ENCODE measurements around the gene NHSL1. TPM values are rescaled to one million over a fixed set of nuclear protein-coding genes. Genes with fewer than 3 reads are reported as not detected.

Gene NHSL1, protein sequence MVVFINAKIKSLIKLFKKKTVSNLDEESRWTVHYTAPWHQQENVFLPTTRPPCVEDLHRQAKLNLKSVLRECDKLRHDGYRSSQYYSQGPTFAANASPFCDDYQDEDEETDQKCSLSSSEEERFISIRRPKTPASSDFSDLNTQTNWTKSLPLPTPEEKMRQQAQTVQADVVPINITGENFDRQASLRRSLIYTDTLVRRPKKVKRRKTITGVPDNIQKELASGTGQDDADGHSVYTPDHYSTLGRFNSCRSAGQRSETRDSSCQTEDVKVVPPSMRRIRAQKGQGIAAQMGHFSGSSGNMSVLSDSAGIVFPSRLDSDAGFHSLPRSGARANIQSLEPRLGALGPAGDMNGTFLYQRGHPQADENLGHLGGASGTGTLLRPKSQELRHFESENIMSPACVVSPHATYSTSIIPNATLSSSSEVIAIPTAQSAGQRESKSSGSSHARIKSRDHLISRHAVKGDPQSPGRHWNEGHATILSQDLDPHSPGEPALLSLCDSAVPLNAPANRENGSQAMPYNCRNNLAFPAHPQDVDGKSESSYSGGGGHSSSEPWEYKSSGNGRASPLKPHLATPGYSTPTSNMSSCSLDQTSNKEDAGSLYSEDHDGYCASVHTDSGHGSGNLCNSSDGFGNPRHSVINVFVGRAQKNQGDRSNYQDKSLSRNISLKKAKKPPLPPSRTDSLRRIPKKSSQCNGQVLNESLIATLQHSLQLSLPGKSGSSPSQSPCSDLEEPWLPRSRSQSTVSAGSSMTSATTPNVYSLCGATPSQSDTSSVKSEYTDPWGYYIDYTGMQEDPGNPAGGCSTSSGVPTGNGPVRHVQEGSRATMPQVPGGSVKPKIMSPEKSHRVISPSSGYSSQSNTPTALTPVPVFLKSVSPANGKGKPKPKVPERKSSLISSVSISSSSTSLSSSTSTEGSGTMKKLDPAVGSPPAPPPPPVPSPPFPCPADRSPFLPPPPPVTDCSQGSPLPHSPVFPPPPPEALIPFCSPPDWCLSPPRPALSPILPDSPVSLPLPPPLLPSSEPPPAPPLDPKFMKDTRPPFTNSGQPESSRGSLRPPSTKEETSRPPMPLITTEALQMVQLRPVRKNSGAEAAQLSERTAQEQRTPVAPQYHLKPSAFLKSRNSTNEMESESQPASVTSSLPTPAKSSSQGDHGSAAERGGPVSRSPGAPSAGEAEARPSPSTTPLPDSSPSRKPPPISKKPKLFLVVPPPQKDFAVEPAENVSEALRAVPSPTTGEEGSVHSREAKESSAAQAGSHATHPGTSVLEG (N-terminal part only)
- total RNA-seq (2014; rRNA removed; shearing (Covaris generic)) (2.7 TPM in 2 replicates), total RNA-seq (2022) (10.6 and 12.7 TPM in 2 replicates), Bru-seq, nascent RNA (percentile 49 among the genes with signal in this experiment), BruChase-seq, experiment 1, labeled RNA remaining after a 6-hour chase (percentile 43 among the genes with signal in this experiment), BruChase-seq, experiment 2, labeled RNA remaining after a 2-hour chase (percentile 45 among the genes with signal in this experiment)
- long read RNA-seq, full-length matches to known transcripts, result 1 of 6 reads
- long read RNA-seq, partial matches to known transcripts, result 1 of 6 reads
- long read RNA-seq, other reads (novel, unspliced or antisense), result 4 of 6 reads

DNA sequence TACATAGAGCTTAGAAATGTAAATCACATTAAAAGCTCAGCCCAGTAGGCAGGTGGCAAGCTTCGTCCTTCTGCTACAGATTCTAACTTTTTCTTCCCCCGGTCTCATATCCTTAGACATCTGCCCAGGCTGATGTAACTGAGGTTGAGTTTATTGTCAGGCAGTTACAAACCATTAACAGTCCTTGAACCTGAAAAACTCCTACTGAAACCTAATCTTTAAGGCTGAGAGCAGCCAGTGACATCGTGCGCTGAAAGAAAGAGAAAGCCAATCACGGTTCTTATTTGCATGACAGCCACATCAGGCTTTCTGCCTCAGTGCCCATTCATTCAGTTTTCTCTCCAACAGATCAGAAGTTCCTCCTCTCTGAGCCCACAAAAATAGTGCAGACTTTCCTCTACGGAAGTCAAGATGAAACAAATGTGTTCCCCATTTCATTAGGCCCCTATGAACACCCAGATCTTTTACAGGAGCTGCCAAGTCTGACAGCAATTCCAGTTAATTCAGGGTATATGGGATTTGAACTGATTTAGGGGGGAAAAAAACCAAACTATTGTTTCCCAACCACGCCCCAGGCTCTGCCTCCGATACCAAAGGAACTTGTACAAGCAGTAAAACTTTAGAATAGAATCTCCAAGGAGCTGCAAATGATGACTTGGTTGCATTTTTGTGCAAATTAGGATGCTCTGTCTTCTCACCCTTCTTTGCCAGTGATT lies at the start of gene NHSL1:
NHSL1 (minus strand) TSS at position 192 of the 716 bp plus-strand sequence. CDS start 204 bp downstream, outside the sequence.
- ChIA-PET POLR2A (interaction anchor here (0.6 to 2.2 kb wide), 17 partner anchors 9 to 1730 kb away, joined by 3 to 10 read pairs (median 4); no protein-coding TSS in a partner anchor), CTCF (ENCODE audit: unreplicated experiment) (interaction anchor here (1.6 kb wide), 1 partner anchor 70 kb away, joined by 5 read pairs; no protein-coding TSS in a partner anchor)
- H3K9me2 ChIP-seq (ENCODE audit: insufficient read depth, low read length), result no peaks in the 10 kb centered on the region
- H3K79me2 ChIP-seq (ENCODE audit: insufficient read depth, low read depth, low read length), result peaks cover 11% of the 10 kb centered on the region; the same call in 1 of the 2 replicates
- peak within 1 kb of the TSS; percentile 65 for H3K4me2 ChIP-seq (ENCODE audit: low read length)
- no peaks in the 10 kb centered on the region for H4K20me1 ChIP-seq (ENCODE audit: insufficient read depth, low read length)
- peaks cover 11% of the 10 kb centered on the region for H3K36me3 ChIP-seq (ENCODE audit: insufficient read depth, low read length)
- DNase-seq (ENCODE audit: low spot score), result peak; percentile 89
- peak within 1 kb of the TSS; percentile 78 for H2AFZ ChIP-seq (ENCODE audit: low read length)
- intact Hi-C loops (cut with micrococcal nuclease; ENCODE audit: unreplicated experiment), result loop anchor here (2.0 kb wide), 1 partner anchor 43 kb away; no protein-coding TSS in a partner anchor
- no TSS peak for BruUV-seq (replicated peaks)
- peak within 1 kb of the TSS; percentile 89 for H3K27ac ChIP-seq (ENCODE audit: low read depth, low read length, poor library complexity, severe bottlenecking)
- H3K4me1 ChIP-seq (ENCODE audit: insufficient read depth, low read length, poor library complexity, severe bottlenecking), result peaks cover 30% of the 10 kb centered on the region
- TF ChIP-seq, protein P1, sequence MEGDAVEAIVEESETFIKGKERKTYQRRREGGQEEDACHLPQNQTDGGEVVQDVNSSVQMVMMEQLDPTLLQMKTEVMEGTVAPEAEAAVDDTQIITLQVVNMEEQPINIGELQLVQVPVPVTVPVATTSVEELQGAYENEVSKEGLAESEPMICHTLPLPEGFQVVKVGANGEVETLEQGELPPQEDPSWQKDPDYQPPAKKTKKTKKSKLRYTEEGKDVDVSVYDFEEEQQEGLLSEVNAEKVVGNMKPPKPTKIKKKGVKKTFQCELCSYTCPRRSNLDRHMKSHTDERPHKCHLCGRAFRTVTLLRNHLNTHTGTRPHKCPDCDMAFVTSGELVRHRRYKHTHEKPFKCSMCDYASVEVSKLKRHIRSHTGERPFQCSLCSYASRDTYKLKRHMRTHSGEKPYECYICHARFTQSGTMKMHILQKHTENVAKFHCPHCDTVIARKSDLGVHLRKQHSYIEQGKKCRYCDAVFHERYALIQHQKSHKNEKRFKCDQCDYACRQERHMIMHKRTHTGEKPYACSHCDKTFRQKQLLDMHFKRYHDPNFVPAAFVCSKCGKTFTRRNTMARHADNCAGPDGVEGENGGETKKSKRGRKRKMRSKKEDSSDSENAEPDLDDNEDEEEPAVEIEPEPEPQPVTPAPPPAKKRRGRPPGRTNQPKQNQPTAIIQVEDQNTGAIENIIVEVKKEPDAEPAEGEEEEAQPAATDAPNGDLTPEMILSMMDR (conservative IDR thresholded peaks at IDR 0.05; ENCODE audit: low read length), result no peak
- TF ChIP-seq EZH2phosphoT487 (IDR thresholded peaks at IDR 0.05; ENCODE audit: borderline replicate concordance, low read depth, low read length), result no peak
- H3K9me3 ChIP-seq (ENCODE audit: low read length), result no peaks in the 10 kb centered on the region
- peak within 1 kb of the TSS; percentile 67 for H3K4me3 ChIP-seq (ENCODE audit: low read depth, low read length, poor library complexity, severe bottlenecking)

DNA sequence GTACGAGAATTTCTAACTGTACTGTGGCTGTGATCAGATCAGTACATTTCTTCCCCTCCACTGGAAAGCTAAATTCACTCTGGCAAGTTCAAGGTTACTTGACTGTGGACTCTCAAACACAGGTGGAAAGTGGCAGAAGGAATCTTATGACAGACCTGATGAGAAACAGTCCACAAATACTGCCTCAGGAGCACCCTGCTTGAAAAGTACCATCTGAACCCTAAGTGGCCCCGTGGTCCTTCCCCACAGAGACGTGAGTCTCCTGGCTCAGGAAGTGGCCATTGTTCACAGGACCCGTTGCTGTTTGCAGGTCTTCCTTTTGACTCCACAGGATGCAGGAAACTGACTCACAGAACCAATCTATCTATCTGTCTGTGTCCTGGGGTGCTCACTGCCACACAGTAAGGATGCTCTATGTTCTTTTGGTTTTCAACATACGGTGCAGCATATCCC lies 47.5 kb upstream of the NHSL1 start:
- TF ChIP-seq EZH2phosphoT487 (IDR thresholded peaks at IDR 0.05; ENCODE audit: borderline replicate concordance, low read depth, low read length), result no peak
- Histone ChIP-seq H3K79me2 (ENCODE audit: insufficient read depth, low read depth, low read length) (no peaks in the 10 kb centered on the region), H2AFZ (ENCODE audit: low read length) (no peak overlapping the region), H3K27ac (ENCODE audit: low read depth, low read length, poor library complexity, severe bottlenecking) (no peak overlapping the region), H3K4me3 (ENCODE audit: low read depth, low read length, poor library complexity, severe bottlenecking) (no peak overlapping the region), H4K20me1 (ENCODE audit: insufficient read depth, low read length) (no peaks in the 10 kb centered on the region), H3K36me3 (ENCODE audit: insufficient read depth, low read length) (no peaks in the 10 kb centered on the region), H3K9me2 (ENCODE audit: insufficient read depth, low read length) (no peaks in the 10 kb centered on the region; the same call in 1 of the 2 replicates), H3K9me3 (ENCODE audit: low read length) (no peaks in the 10 kb centered on the region), H3K4me1 (ENCODE audit: insufficient read depth, low read length, poor library complexity, severe bottlenecking) (no peaks in the 10 kb centered on the region), H3K4me2 (ENCODE audit: low read length) (no peak overlapping the region)
- POLR2A ChIA-PET, result interaction anchor here (0.6 kb wide), 1 partner anchor 93 kb away, joined by 3 read pairs; no protein-coding TSS in a partner anchor
- no peak for DNase-seq (ENCODE audit: low spot score)
- BruUV-seq (replicated peaks), result no TSS peak
- intact Hi-C loops (cut with micrococcal nuclease; ENCODE audit: unreplicated experiment), result no loop called here
- CTCF ChIA-PET (ENCODE audit: unreplicated experiment), result no interaction called here
